ENCODE results near the gene NAIF1. TPM values are rescaled to one million over a fixed set of nuclear protein-coding genes. Genes with fewer than 3 reads are reported as not detected.

NAIF1 gene
- total and polyA plus RNA-seq, 2 donors (not counting 3 experiments of a cell fraction or from before 2014, with no cell fraction given) = 8.2 to 10.1 TPM

GRCh38 chr9:128043467-128043868 lies 23.7 kb downstream of the NAIF1 start:
- peaks cover 2 to 3% of the 10 kb centered on the region in 2 experiments for H3K27me3 ChIP-seq (ENCODE audit: control insufficient read depth in 2 of 2, insufficient read depth in 2 of 2, low read length in 2 of 2)
- H3K9ac ChIP-seq (replicated peaks; ENCODE audit: extremely low read depth, insufficient read depth, low read length) = no peak overlapping the region
- no peak for TF ChIP-seq MAX (IDR thresholded peaks at IDR 0.05; ENCODE audit: insufficient read depth, insufficient read length)
- no peak for TF ChIP-seq POLR2AphosphoS5 (IDR thresholded peaks at IDR 0.05; ENCODE audit: insufficient read depth, low read depth, low read length)
- TF ChIP-seq CTCF (IDR thresholded peaks at IDR 0.05; ENCODE audit: extremely low read depth in 1 of 2, insufficient read depth in 1 of 2, low read depth in 1 of 2, low read length in 2 of 2) = no peak
- no peak for TF ChIP-seq MYC (IDR thresholded peaks at IDR 0.05; ENCODE audit: low read depth, low read length)
- no peak for TF ChIP-seq FOS (IDR thresholded peaks at IDR 0.05; ENCODE audit: borderline replicate concordance, insufficient read depth, low read length)
- no peak for TF ChIP-seq POLR2A (IDR thresholded peaks at IDR 0.05; ENCODE audit: low read depth, low read length)
- TF ChIP-seq JUN (IDR thresholded peaks at IDR 0.05; ENCODE audit: borderline replicate concordance, insufficient read depth, insufficient read length, low read depth) = no peak
- no peak for TF ChIP-seq GATA2 (IDR thresholded peaks at IDR 0.05; ENCODE audit: insufficient read depth, insufficient read length, low read depth, low read length)
- TF ChIP-seq EZH2 (IDR thresholded peaks at IDR 0.05; ENCODE audit: borderline replicate concordance, low read depth, low read length, severe bottlenecking) = no peak
- H3K9me1 ChIP-seq (replicated peaks; ENCODE audit: control insufficient read depth, extremely low read depth, insufficient read depth, low read length) = no peaks in the 10 kb centered on the region
- H3K9me3 ChIP-seq (replicated peaks; ENCODE audit: control insufficient read depth, insufficient read depth, low read length) = no peaks in the 10 kb centered on the region
- no peak overlapping the region for H3K27ac ChIP-seq (ENCODE audit: insufficient read depth, low read depth, low read length)
- intact Hi-C loops (cut with micrococcal nuclease) = no loop called here
- DNase-seq (ENCODE audit: low read depth, low spot score) (no peak), FAIRE-seq (no peak)
- no peak overlapping the region for H3K4me2 ChIP-seq (ENCODE audit: insufficient read depth, low read length)
- no peaks in the 10 kb centered on the region for H3K36me3 ChIP-seq (ENCODE audit: control insufficient read depth in 2 of 2, extremely low read depth in 1 of 2, insufficient read depth in 2 of 2, low read length in 2 of 2)
- no peak overlapping the region for H3K4me3 ChIP-seq (replicated peaks in 1 of 3; ENCODE audit: insufficient read depth in 1 of 3, low read depth in 1 of 3, low read length in 3 of 3)
- ChIA-PET CTCF (interaction anchor here (0.9 to 4.5 kb wide), 6 partner anchors 9 to 101 kb away, joined by 3 to 25 read pairs (median 4); no protein-coding TSS in a partner anchor), POLR2A (no interaction called here)
- no peaks in the 10 kb centered on the region for H4K20me1 ChIP-seq (replicated peaks; ENCODE audit: control insufficient read depth, extremely low read depth, insufficient read depth, low read length)
- no TSS peak for BruUV-seq (replicated peaks)
- no peak overlapping the region for H2AFZ ChIP-seq (ENCODE audit: low read depth, low read length)
- dilution Hi-C loops (cut with MboI; ENCODE audit: extremely low pct_ligation_motif_present, low sequenced_read_pairs) = no loop called here
- H3K79me2 ChIP-seq (ENCODE audit: control insufficient read depth, insufficient read depth, low read length) = no peaks in the 10 kb centered on the region
- H3K4me1 ChIP-seq (ENCODE audit: control insufficient read depth, extremely low read depth, insufficient read depth, low read length) = no peaks in the 10 kb centered on the region

Measured in endothelial cell of umbilical vein (primary cell).